A549 (cell line): ENCODE results near the gene HSD3B7.

ENCODE experiments used
- EHMT2 ChIP-seq: fragments of 200-600 bp; sonication (generic); IDR thresholded peaks from 2 replicates; pipeline ENCODE4 v1.6.1; 2016; ENCODE audit warnings: antibody characterized with exemption, low read depth, mild to moderate bottlenecking, moderate library complexity
- MYC ChIP-seq: IDR thresholded peaks from 2 replicates; pipeline ENCODE4 v1.6.1; 2012; ENCODE audit warnings: mild to moderate bottlenecking, inconsistent platforms, low read length, improper control_type of control experiment, borderline replicate concordance
- POLR2A ChIP-seq: IDR thresholded peaks from 2 replicates; pipeline ENCODE4 v1.6.1; 2012; ENCODE audit warnings: mild to moderate bottlenecking, low read length
- ZSCAN20 ChIP-seq: fragments of 250-450 bp; sonication (Bioruptor Pico); IDR thresholded peaks from 2 replicates; pipeline ENCODE4 v1.8.0; 2022; ENCODE audit warnings: mild to moderate bottlenecking, moderate library complexity
- TF ChIP-seq, protein P1 (sequence below): IDR thresholded peaks from 2 replicates; pipeline ENCODE4 v1.6.1; 2012

- TF ChIP-seq EHMT2, result no peak
- TF ChIP-seq MYC, result no peak
- TF ChIP-seq, protein P1, sequence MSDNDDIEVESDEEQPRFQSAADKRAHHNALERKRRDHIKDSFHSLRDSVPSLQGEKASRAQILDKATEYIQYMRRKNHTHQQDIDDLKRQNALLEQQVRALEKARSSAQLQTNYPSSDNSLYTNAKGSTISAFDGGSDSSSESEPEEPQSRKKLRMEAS, result no peak
- no peak for TF ChIP-seq POLR2A
- TF ChIP-seq ZSCAN20 (CRISPR knock-in tag), result no peak
Measured at GRCh38 chr16:31036691-31037090, 51.7 kb downstream of the HSD3B7 start.
